ENCODE results near the gene C5orf34. TPM values are rescaled to one million over a fixed set of nuclear protein-coding genes. Genes with fewer than 3 reads are reported as not detected.
"Not testable (repeated sequence)": the region's sequence is repeated elsewhere in the genome, so short reads cannot be mapped to it uniquely, and the experiment has no call there.

The C5orf34 gene
- total RNA-seq, 1 experiment from 2014 or later = 16.3 TPM

DNA sequence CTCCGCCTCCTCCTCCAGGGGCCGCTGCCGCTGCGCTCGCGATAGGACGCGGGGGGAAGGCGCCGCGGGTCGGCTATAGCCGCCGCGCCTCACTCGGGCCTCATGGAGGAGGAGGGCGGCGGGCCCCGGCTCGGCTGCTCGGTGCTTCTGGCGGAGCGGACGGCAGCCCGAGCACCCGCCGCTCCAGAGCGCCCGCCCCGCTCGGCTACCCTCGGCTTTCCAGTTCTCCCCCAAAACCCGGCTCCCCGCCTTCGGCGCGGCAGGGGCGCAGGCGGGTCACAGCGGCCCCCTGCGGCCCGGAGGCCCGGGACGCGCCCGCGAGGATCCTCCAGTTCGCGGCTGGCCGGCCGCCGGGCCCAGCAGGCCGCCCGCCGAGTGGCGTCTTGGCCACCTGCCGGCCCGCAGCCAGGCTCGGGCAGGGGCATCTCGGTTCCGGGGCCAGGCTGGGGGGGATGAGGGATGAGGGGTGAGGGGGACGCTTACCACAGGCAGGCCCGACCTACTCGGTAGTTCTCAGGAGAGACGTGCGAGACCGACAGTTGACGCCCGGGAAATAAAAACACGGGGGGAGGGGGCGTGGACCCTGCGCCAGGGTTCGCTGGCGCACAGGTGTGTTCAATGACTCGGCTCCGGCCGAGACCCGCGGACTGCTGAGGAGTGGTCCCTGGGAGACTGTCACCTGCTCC is 42.1 kb upstream of the C5orf34 start, which contains the start of gene PAIP1:
Gene PAIP1, minus strand, starts transcription at position 221 of the 686 bp plus-strand sequence. CDS start 231 bp downstream, outside the sequence.
- H3K9me3 ChIP-seq (ENCODE audit: low read length) = no peaks in the 10 kb centered on the region
- no TSS peak for BruUV-seq (replicated peaks)
- peak within 1 kb of the TSS; percentile 86 for H3K4me2 ChIP-seq (ENCODE audit: low read length)
- H3K9ac ChIP-seq (ENCODE audit: low read length) = peak within 1 kb of the TSS; percentile 94
- no peak for TF ChIP-seq EZH2 (IDR thresholded peaks at IDR 0.05; ENCODE audit: low read length, unreplicated experiment)
- peak; percentile 70 for TF ChIP-seq CTCF (conservative IDR thresholded peaks at IDR 0.05; ENCODE audit: low read depth, low read length)
- no peak for TF ChIP-seq EZH2phosphoT487 (IDR thresholded peaks at IDR 0.05; ENCODE audit: borderline replicate concordance, low read length)
- no peaks in the 10 kb centered on the region for H3K27me3 ChIP-seq (ENCODE audit: low read length)
- H4K20me1 ChIP-seq (ENCODE audit: low read length) = peaks cover 28% of the 10 kb centered on the region
- ATAC-seq (peak; percentile 78), DNase-seq (peak; percentile 89)
- H3K36me3 ChIP-seq (ENCODE audit: low read depth, low read length) = peaks cover 26% of the 10 kb centered on the region
- peaks cover 25% of the 10 kb centered on the region for H3K4me1 ChIP-seq (ENCODE audit: insufficient read depth, low read length)
- intact Hi-C loops (cut with micrococcal nuclease) = loop anchor here (1.0 to 2.0 kb wide), 3 partner anchors 42 to 74 kb away; partner anchors contain the start of genes C5orf34, NNT and TMEM267
- no peaks in the 10 kb centered on the region for H3K9me2 ChIP-seq (replicated peaks; ENCODE audit: low read length)
- peaks cover 44% of the 10 kb centered on the region for H3K79me2 ChIP-seq (ENCODE audit: low read length)
- H2AFZ ChIP-seq (ENCODE audit: low read length) = peak within 1 kb of the TSS; percentile 81
- H3K27ac ChIP-seq (ENCODE audit: low read length) = peak within 1 kb of the TSS; percentile 65
- ChIA-PET CTCF (no interaction called here), POLR2A (ENCODE audit: unreplicated experiment) (interaction anchor here (0.7 kb wide), 1 partner anchor 91 kb away, joined by 4 read pairs; no protein-coding TSS in a partner anchor)
- peak within 1 kb of the TSS; percentile 82 for H3K4me3 ChIP-seq (ENCODE audit: low read length)
- H3F3A ChIP-seq (ENCODE audit: low read length, unreplicated experiment) = no peaks in the 10 kb centered on the region

DNA sequence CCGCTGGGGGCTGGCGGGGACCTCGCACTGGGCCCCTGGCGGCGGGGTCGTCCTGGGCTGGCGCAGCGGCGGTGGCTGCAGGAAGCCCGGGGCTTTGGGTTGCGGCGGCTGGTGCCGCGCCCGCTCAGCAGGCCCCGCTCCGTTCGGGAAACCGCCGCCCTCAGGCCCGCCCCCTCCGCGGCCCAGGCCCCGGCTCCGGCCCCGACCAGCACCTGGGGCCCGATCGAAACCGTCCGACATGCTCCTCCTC is 41.6 kb upstream of the C5orf34 start:
- H3F3A ChIP-seq (ENCODE audit: low read length, unreplicated experiment); DNase-seq; H3K27me3 ChIP-seq (ENCODE audit: low read length); BruUV-seq (replicated peaks); POLR2A ChIA-PET (ENCODE audit: unreplicated experiment); H3K9me2 ChIP-seq (replicated peaks; ENCODE audit: low read length); CTCF ChIA-PET; H3K9me3 ChIP-seq (ENCODE audit: low read length): not testable (repeated sequence)
- Histone ChIP-seq H3K4me2 (ENCODE audit: low read length) (peak overlapping the region; percentile 86), H2AFZ (ENCODE audit: low read length) (peak overlapping the region; percentile 81), H3K36me3 (ENCODE audit: low read depth, low read length) (peaks cover 30% of the 10 kb centered on the region), H4K20me1 (ENCODE audit: low read length) (peaks cover 28% of the 10 kb centered on the region), H3K9ac (ENCODE audit: low read length) (peak overlapping the region; percentile 94), H3K27ac (ENCODE audit: low read length) (peak overlapping the region; percentile 65), H3K79me2 (ENCODE audit: low read length) (peaks cover 49% of the 10 kb centered on the region), H3K4me3 (ENCODE audit: low read length) (peak overlapping the region; percentile 82), H3K4me1 (ENCODE audit: insufficient read depth, low read length) (peaks cover 25% of the 10 kb centered on the region)
- intact Hi-C loops (cut with micrococcal nuclease) = loop anchor here (1.0 to 2.0 kb wide), 2 partner anchors 41 to 46 kb away; partner anchors contain the start of genes C5orf34 and NNT
- peak; percentile 82 for ATAC-seq

GRCh38 chr5:43555895-43556606 is 41.1 kb upstream of the C5orf34 start:
- H3K4me2 ChIP-seq (ENCODE audit: low read length) = peak overlapping the region; percentile 86
- H3K4me3 ChIP-seq (ENCODE audit: low read length) = peak overlapping the region; percentile 82
- H3K79me2 ChIP-seq (ENCODE audit: low read length) = peaks cover 54% of the 10 kb centered on the region
- peak; percentile 49 for ATAC-seq
- BruUV-seq (replicated peaks) = TSS peak; percentile 26
- peak; percentile 56 for DNase-seq
- H3F3A ChIP-seq (ENCODE audit: low read length, unreplicated experiment) = no peaks in the 10 kb centered on the region
- intact Hi-C loops (cut with micrococcal nuclease) = loop anchor here (1.0 to 2.0 kb wide), 2 partner anchors 41 to 47 kb away; partner anchors contain the start of genes C5orf34 and NNT
- H3K4me1 ChIP-seq (ENCODE audit: insufficient read depth, low read length) = peaks cover 25% of the 10 kb centered on the region
- H3K36me3 ChIP-seq (ENCODE audit: low read depth, low read length) = peaks cover 35% of the 10 kb centered on the region
- H3K9me3 ChIP-seq (ENCODE audit: low read length) = no peaks in the 10 kb centered on the region
- ChIA-PET CTCF (no interaction called here), POLR2A (ENCODE audit: unreplicated experiment) (interaction anchor here (0.6 to 0.7 kb wide), 6 partner anchors 38 to 435 kb away, joined by 3 to 6 read pairs (median 4); no protein-coding TSS in a partner anchor)
- H3K27me3 ChIP-seq (ENCODE audit: low read length) = no peaks in the 10 kb centered on the region
- peak overlapping the region; percentile 81 for H2AFZ ChIP-seq (ENCODE audit: low read length)
- peak overlapping the region; percentile 65 for H3K27ac ChIP-seq (ENCODE audit: low read length)
- peak overlapping the region; percentile 94 for H3K9ac ChIP-seq (ENCODE audit: low read length)
- H3K9me2 ChIP-seq (replicated peaks; ENCODE audit: low read length) = no peaks in the 10 kb centered on the region
- peaks cover 28% of the 10 kb centered on the region for H4K20me1 ChIP-seq (ENCODE audit: low read length)
- TF ChIP-seq EZH2 (IDR thresholded peaks at IDR 0.05; ENCODE audit: low read length, unreplicated experiment) (no peak), CTCF (conservative IDR thresholded peaks at IDR 0.05; ENCODE audit: low read depth, low read length) (no peak), EZH2phosphoT487 (IDR thresholded peaks at IDR 0.05; ENCODE audit: borderline replicate concordance, low read length) (no peak)

Data from PC-3 (cell line).